Measurements from ENCODE around the gene FHIT.

The FHIT gene

GRCh38 chr3:59839283-59839682 is 1412.0 kb downstream of the FHIT start:
- H3K9me3 ChIP-seq (ENCODE audit: insufficient read depth, low read length) = no peaks in the 10 kb centered on the region
- no peak overlapping the region for H3K4me3 ChIP-seq (ENCODE audit: insufficient read length, low read depth)
- no peak for DNase-seq (ENCODE audit: low read depth, low spot score)
- no peak overlapping the region for H3K9ac ChIP-seq (ENCODE audit: insufficient read length, low read depth)
- H3K36me3 ChIP-seq (ENCODE audit: insufficient read depth, insufficient read length, low read length) = no peaks in the 10 kb centered on the region
- TF ChIP-seq YY1 (IDR thresholded peaks at IDR 0.05; ENCODE audit: insufficient read depth, insufficient read length) (no peak), SUZ12 (IDR thresholded peaks at IDR 0.05; ENCODE audit: extremely low read depth, insufficient read depth, insufficient read length) (no peak), ZNF274 (IDR thresholded peaks at IDR 0.05; ENCODE audit: low read depth, low read length) (no peak)
- H3K4me1 ChIP-seq (ENCODE audit: insufficient read depth, insufficient read length) = no peaks in the 10 kb centered on the region
- no peaks in the 10 kb centered on the region for H3K27me3 ChIP-seq (ENCODE audit: insufficient read depth, insufficient read length)

- no peak overlapping the region for H3K9ac ChIP-seq (ENCODE audit: insufficient read length, low read depth)
- H3K4me1 ChIP-seq (ENCODE audit: insufficient read depth, insufficient read length) = no peaks in the 10 kb centered on the region
- no peak overlapping the region for H3K4me3 ChIP-seq (ENCODE audit: insufficient read length, low read depth)
- H3K9me3 ChIP-seq (ENCODE audit: insufficient read depth, low read length) = no peaks in the 10 kb centered on the region
- H3K27me3 ChIP-seq (ENCODE audit: insufficient read depth, insufficient read length) = no peaks in the 10 kb centered on the region
- no peaks in the 10 kb centered on the region for H3K36me3 ChIP-seq (ENCODE audit: insufficient read depth, insufficient read length, low read length)
- DNase-seq (ENCODE audit: low read depth, low spot score) = no peak
- TF ChIP-seq YY1 (IDR thresholded peaks at IDR 0.05; ENCODE audit: insufficient read depth, insufficient read length) = no peak
- TF ChIP-seq ZNF274 (IDR thresholded peaks at IDR 0.05; ENCODE audit: low read depth, low read length) = no peak
- no peak for TF ChIP-seq SUZ12 (IDR thresholded peaks at IDR 0.05; ENCODE audit: extremely low read depth, insufficient read depth, insufficient read length)
Measured at GRCh38 chr3:59836531-59836930, 1414.7 kb downstream of the FHIT start.

- TF ChIP-seq YY1 (IDR thresholded peaks at IDR 0.05; ENCODE audit: insufficient read depth, insufficient read length) (no peak), SUZ12 (IDR thresholded peaks at IDR 0.05; ENCODE audit: extremely low read depth, insufficient read depth, insufficient read length) (no peak), ZNF274 (IDR thresholded peaks at IDR 0.05; ENCODE audit: low read depth, low read length) (no peak)
- Histone ChIP-seq H3K4me1 (ENCODE audit: insufficient read depth, insufficient read length) (no peaks in the 10 kb centered on the region), H3K9ac (ENCODE audit: insufficient read length, low read depth) (no peak overlapping the region), H3K36me3 (ENCODE audit: insufficient read depth, insufficient read length, low read length) (no peaks in the 10 kb centered on the region), H3K9me3 (ENCODE audit: insufficient read depth, low read length) (no peaks in the 10 kb centered on the region), H3K27me3 (ENCODE audit: insufficient read depth, insufficient read length) (no peaks in the 10 kb centered on the region), H3K4me3 (ENCODE audit: insufficient read length, low read depth) (no peak overlapping the region)
- no peak for DNase-seq (ENCODE audit: low read depth, low spot score)
Measured at GRCh38 chr3:59832702-59833101, 1418.5 kb downstream of the FHIT start.

GRCh38 chr3:59832241-59832640 is 1419.0 kb downstream of the FHIT start:
- no peak overlapping the region for H3K9ac ChIP-seq (ENCODE audit: insufficient read length, low read depth)
- H3K27me3 ChIP-seq (ENCODE audit: insufficient read depth, insufficient read length) = no peaks in the 10 kb centered on the region
- no peaks in the 10 kb centered on the region for H3K4me1 ChIP-seq (ENCODE audit: insufficient read depth, insufficient read length)
- no peak for TF ChIP-seq SUZ12 (IDR thresholded peaks at IDR 0.05; ENCODE audit: extremely low read depth, insufficient read depth, insufficient read length)
- no peak for TF ChIP-seq YY1 (IDR thresholded peaks at IDR 0.05; ENCODE audit: insufficient read depth, insufficient read length)
- no peaks in the 10 kb centered on the region for H3K36me3 ChIP-seq (ENCODE audit: insufficient read depth, insufficient read length, low read length)
- no peak for DNase-seq (ENCODE audit: low read depth, low spot score)
- no peak overlapping the region for H3K4me3 ChIP-seq (ENCODE audit: insufficient read length, low read depth)
- no peaks in the 10 kb centered on the region for H3K9me3 ChIP-seq (ENCODE audit: insufficient read depth, low read length)

- Histone ChIP-seq H3K4me3 (ENCODE audit: insufficient read length, low read depth) (no peak overlapping the region), H3K9ac (ENCODE audit: insufficient read length, low read depth) (no peak overlapping the region), H3K9me3 (ENCODE audit: insufficient read depth, low read length) (no peaks in the 10 kb centered on the region), H3K4me1 (ENCODE audit: insufficient read depth, insufficient read length) (no peaks in the 10 kb centered on the region), H3K36me3 (ENCODE audit: insufficient read depth, insufficient read length, low read length) (no peaks in the 10 kb centered on the region), H3K27me3 (ENCODE audit: insufficient read depth, insufficient read length) (no peaks in the 10 kb centered on the region)
- DNase-seq (ENCODE audit: low read depth, low spot score) = no peak
- TF ChIP-seq ZNF274 (IDR thresholded peaks at IDR 0.05; ENCODE audit: low read depth, low read length) (no peak), SUZ12 (IDR thresholded peaks at IDR 0.05; ENCODE audit: extremely low read depth, insufficient read depth, insufficient read length) (no peak), YY1 (IDR thresholded peaks at IDR 0.05; ENCODE audit: insufficient read depth, insufficient read length) (no peak)
Measured at GRCh38 chr3:59831394-59831793, 1419.9 kb downstream of the FHIT start.

GRCh38 chr3:59829527-59829926 is 1421.7 kb downstream of the FHIT start:
- H3K27me3 ChIP-seq (ENCODE audit: insufficient read depth, insufficient read length) = no peaks in the 10 kb centered on the region
- H3K4me1 ChIP-seq (ENCODE audit: insufficient read depth, insufficient read length) = no peaks in the 10 kb centered on the region
- H3K9me3 ChIP-seq (ENCODE audit: insufficient read depth, low read length) = no peaks in the 10 kb centered on the region
- DNase-seq (ENCODE audit: low read depth, low spot score) = no peak
- TF ChIP-seq YY1 (IDR thresholded peaks at IDR 0.05; ENCODE audit: insufficient read depth, insufficient read length) (no peak), SUZ12 (IDR thresholded peaks at IDR 0.05; ENCODE audit: extremely low read depth, insufficient read depth, insufficient read length) (no peak), ZNF274 (IDR thresholded peaks at IDR 0.05; ENCODE audit: low read depth, low read length) (no peak)
- H3K9ac ChIP-seq (ENCODE audit: insufficient read length, low read depth) = no peak overlapping the region
- no peak overlapping the region for H3K4me3 ChIP-seq (ENCODE audit: insufficient read length, low read depth)
- H3K36me3 ChIP-seq (ENCODE audit: insufficient read depth, insufficient read length, low read length) = no peaks in the 10 kb centered on the region

- Histone ChIP-seq H3K9me3 (ENCODE audit: insufficient read depth, low read length) (no peaks in the 10 kb centered on the region), H3K36me3 (ENCODE audit: insufficient read depth, insufficient read length, low read length) (no peaks in the 10 kb centered on the region), H3K4me3 (ENCODE audit: insufficient read length, low read depth) (no peak overlapping the region), H3K27me3 (ENCODE audit: insufficient read depth, insufficient read length) (no peaks in the 10 kb centered on the region), H3K9ac (ENCODE audit: insufficient read length, low read depth) (no peak overlapping the region), H3K4me1 (ENCODE audit: insufficient read depth, insufficient read length) (no peaks in the 10 kb centered on the region)
- no peak for DNase-seq (ENCODE audit: low read depth, low spot score)
- TF ChIP-seq ZNF274 (IDR thresholded peaks at IDR 0.05; ENCODE audit: low read depth, low read length) = no peak
- TF ChIP-seq SUZ12 (IDR thresholded peaks at IDR 0.05; ENCODE audit: extremely low read depth, insufficient read depth, insufficient read length) = no peak
- no peak for TF ChIP-seq YY1 (IDR thresholded peaks at IDR 0.05; ENCODE audit: insufficient read depth, insufficient read length)
Measured at GRCh38 chr3:59824876-59825275, 1426.4 kb downstream of the FHIT start.

- H3K36me3 ChIP-seq (ENCODE audit: insufficient read depth, insufficient read length, low read length) = no peaks in the 10 kb centered on the region
- H3K4me1 ChIP-seq (ENCODE audit: insufficient read depth, insufficient read length) = no peaks in the 10 kb centered on the region
- no peak overlapping the region for H3K4me3 ChIP-seq (ENCODE audit: insufficient read length, low read depth)
- TF ChIP-seq ZNF274 (IDR thresholded peaks at IDR 0.05; ENCODE audit: low read depth, low read length) (no peak), SUZ12 (IDR thresholded peaks at IDR 0.05; ENCODE audit: extremely low read depth, insufficient read depth, insufficient read length) (no peak), YY1 (IDR thresholded peaks at IDR 0.05; ENCODE audit: insufficient read depth, insufficient read length) (no peak)
- no peak for DNase-seq (ENCODE audit: low read depth, low spot score)
- H3K9ac ChIP-seq (ENCODE audit: insufficient read length, low read depth) = no peak overlapping the region
- H3K27me3 ChIP-seq (ENCODE audit: insufficient read depth, insufficient read length) = no peaks in the 10 kb centered on the region
- no peaks in the 10 kb centered on the region for H3K9me3 ChIP-seq (ENCODE audit: insufficient read depth, low read length)
Measured at GRCh38 chr3:59821274-59821673, 1430.0 kb downstream of the FHIT start.
